Ureter (tissue), 1 donor: ENCODE data around the gene TBC1D16. TPM values are rescaled to one million over a fixed set of nuclear protein-coding genes. Genes with fewer than 3 reads are reported as not detected.
"Not testable (repeated sequence)": the region's sequence is repeated elsewhere in the genome, so short reads cannot be mapped to it uniquely, and the experiment has no call there.

Experiments used
- DNase-seq: peaks from one replicate; pipeline ENCODE4 v3.0.0-alpha.2; 2020; ENCODE audit warnings: low spot score
- total RNA-seq: library from RNA; stranded (reverse); gene quantifications from one replicate; pipeline ENCODE4 v1.2.4, GENCODE V29; 2023
- donor health status: DM: yes; HTN: yes; CAD: no.

The TBC1D16 gene
- total RNA-seq, 1 donor from 2014 or later = 37.0 TPM

- DNase-seq = no peak
These were observed 31.7 kb downstream of the TBC1D16 start for GRCh38 chr17:80003969-80004368.

DNA sequence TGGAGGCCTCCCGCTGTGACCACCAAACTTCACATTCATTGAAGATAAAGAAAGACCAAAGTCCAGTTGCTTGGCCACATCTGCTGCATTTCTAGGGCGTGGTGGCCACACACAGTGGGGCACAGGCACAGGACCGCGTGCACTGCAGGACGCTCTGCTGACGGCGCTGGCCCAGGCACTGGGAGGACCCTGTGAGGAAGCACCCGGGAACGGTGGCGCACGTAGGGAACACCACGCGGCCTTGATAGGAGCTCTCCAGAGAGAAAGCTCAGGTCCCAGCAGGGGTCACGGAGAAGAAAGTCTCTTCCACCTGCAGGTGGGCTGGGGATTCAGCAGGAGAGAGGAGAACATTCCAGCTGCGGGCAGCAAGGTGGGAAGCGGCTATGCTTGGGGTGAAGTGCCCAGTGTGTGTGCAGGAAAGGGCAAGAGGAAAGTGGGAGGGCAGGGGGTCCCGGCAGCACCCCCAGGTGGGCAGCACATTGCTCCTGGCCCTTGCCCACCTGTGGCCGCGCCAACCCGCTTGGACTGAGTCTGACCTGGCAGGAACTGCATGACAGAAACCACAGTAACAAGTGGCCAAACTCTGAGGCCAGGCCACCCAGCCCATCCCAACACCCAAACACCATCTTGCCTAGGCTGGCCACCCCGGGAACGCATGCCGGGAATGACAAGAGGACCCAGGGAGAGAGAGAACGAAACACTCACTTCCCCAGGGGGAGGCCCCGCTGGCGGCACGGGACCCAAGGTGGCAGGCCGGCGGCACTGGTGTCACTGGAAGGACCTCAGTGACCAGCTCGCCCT is 32.8 kb downstream of the TBC1D16 start:
- DNase-seq = no peak

- no peak for DNase-seq
These were observed 33.5 kb downstream of the TBC1D16 start for GRCh38 chr17:80002070-80002641.

DNA sequence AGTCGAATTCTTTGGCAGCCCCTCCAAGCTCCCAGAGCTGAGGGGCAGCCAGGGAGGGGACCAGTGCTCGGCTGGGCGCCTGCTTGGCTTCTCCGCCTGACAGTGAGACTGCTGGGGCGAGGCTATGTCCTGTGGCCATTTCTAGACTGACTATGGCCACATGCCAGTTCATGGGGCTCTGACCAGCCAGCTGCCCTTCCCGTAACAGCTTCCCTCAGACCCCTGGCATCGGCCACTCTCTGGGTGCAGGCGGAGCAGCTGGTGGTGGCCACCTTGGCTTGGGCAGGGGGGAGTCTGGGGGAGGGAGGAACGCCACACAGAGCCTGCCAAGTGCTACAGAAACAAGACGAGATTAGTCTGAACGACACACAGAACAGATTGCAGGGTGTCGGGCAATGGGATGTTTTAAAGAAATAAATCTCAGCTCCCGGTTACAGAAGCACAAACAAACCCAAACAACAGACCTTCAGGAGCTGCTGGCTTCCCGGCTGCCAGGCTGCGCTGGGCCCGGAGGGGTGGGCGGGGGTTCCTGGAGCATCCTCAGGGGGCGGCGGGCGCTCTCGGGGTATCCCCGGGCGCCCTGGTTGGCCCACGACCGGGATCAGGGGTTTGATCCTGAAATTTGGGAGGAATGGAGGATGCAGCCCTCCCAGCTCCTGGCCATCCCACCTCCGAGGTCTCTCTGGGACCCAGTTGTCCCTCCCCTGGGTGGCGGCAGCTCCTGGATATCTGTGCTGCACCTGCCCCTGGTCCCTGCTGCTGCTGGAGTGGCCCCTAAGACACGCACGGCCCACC is 34.5 kb downstream of the TBC1D16 start:
- DNase-seq = no peak

GRCh38 chr17:80000136-80000535 is 35.5 kb downstream of the TBC1D16 start:
- no peak for DNase-seq

DNA sequence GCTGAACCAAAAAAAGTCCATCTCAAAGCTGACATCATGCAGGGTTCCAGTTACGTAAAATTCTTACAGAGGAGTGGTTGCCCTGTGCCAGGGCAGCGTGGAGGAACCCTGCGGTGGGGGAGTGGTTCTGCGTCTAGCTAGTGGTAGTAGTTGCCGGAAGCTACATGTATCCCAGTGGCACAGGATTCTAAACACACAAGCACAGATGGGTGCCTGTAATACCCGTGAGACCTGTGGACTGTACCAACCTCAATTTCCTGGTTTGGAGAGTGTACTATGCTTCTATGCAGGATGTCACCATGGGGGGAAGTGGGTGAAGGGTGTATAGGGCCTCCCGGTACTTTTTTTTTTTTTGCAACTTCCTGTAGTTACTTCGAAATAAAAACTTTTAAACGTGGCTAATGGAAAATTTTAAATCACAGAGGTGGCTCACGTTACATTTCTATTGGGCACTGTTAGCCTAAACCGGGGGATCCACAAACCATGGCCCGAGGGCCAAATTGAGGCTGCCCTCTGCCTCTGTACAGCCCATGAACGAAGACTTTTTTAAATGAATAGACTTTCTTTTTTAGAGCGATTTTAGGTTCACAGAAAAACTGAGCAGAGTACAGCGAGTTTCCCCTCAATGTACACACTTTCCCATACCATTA is 38.5 kb downstream of the TBC1D16 start:
- no peak for DNase-seq

- DNase-seq = no peak
These were observed 39.4 kb downstream of the TBC1D16 start for GRCh38 chr17:79996291-79996690.

DNA sequence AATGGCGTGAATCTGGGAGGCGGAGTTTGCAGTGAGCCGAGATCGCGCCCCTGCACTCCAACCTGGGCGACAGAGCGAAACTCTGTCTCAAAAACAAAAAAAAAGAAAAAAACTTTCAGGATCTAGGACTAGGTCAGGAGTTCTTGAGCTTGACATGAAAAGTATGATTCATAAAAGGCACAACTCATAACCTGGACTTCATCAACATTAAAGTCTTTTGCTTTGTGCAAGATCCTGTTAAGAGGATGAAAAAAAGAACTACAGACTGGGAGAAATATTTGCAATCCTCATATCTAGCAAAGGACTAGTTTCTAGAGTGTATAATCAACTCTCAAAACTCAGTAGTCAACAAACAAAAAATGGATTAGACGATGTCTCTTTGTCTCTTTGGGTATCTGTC is 40.0 kb downstream of the TBC1D16 start:
- DNase-seq = no peak

DNA sequence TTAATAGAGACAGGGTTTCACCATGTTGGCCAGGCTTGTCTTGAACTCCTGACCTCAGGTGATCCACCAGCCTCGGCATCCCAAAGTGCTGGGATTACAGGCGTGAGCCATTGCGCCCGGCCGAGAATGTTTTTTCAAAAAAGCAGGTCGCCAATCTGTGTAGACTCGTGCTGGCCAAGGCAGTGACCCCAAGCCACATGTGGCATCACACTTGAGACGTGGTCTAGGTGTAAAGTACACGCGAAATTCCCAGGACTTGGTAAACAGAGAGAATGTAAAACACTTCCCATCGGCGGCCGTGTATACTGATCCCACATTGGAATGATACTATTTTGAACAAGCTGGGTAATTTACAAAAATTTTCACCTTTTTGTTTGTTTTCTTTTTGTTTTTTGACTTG is 41.1 kb downstream of the TBC1D16 start:
- DNase-seq = no peak

DNA sequence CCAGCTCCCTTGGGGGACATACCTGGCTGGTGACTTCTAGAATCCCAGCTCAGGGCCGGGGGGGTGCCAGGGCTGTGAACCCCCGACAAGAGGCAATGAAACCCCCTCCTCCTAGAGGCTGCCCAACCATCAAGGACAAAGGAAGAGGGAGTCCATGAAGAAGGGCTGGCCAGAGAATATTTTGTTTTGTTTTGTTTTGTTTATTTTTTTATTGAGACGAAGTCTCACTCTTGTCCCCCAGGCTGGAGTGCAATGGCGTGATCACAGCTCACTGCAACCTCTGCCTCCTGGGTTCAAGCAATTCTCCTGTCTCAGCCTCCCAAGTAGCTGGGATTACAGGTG is 41.5 kb downstream of the TBC1D16 start:
- DNase-seq = not testable (repeated sequence)

- peak; percentile 77 for DNase-seq
These were observed 42.1 kb downstream of the TBC1D16 start for GRCh38 chr17:79993390-79994227.

DNA sequence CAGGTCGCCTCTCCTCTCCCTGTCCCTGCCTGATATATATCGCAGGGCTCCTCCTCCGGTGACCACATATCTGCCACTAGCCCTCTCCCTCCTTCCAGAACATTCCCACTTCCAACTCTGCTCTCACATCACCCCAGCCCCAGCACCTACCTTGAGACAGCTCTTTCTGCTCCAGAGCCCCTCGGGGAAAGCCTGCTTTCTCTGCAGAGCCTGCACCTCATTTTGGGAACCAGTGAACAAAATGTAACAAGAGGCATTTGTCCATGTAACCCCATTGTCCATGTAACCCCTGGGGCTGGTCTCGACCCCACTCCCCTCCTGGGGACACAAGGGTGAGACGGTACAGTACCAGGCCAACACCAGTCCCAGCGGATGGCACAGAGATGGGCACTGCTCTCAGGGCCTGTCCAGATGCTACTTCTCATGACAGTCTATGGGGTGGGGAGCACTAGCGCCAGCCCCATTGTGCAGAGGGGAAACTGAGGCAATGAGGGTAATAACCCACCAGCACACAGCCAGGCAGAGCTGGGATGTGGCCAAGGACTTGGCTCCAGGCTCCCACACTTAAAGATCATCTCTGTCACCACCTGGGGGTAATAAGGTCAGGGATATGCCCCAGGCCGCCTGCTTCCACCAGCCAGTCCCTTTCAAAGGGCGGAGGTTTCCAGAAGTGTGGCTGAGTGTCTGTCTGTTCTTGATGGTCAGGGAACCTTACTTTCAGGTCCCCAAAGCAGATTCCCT is 42.9 kb downstream of the TBC1D16 start:
- DNase-seq = peak; percentile 44

DNA sequence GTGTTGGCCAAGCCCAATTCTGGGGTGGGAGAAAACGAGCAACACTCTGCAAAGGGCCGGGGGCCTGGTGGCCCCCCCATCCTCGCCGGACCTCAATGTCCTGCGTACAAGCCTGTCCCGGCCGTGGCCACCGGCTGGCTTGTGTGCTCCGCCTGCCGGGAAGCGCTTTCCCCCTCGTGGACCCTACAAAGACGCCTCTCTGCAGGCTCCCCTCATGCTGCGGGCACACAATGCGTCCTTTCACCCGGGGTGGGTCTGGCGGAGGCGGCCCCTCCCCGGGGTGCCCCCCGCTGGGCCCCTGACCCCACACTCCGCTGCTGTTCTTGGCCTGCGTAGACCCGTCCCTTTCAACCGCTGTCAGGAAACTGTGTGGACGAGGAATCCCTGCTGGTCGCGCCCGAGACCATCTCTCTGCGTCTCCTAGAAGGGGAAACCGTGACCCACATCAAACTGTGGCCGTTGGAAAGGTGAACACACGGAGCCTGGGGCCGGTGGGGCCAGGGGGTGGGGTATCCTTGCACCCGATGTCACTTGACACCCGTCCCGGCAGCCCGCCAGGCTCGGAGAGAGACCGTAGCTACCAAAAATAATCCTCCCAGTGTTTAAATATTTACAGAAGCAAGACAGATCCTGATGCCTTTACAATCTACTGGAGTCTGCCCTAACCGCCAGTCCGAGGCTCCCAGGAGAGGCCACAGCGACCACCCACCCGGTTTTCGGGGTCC is 43.6 kb downstream of the TBC1D16 start:
- DNase-seq = peak; percentile 59

DNA sequence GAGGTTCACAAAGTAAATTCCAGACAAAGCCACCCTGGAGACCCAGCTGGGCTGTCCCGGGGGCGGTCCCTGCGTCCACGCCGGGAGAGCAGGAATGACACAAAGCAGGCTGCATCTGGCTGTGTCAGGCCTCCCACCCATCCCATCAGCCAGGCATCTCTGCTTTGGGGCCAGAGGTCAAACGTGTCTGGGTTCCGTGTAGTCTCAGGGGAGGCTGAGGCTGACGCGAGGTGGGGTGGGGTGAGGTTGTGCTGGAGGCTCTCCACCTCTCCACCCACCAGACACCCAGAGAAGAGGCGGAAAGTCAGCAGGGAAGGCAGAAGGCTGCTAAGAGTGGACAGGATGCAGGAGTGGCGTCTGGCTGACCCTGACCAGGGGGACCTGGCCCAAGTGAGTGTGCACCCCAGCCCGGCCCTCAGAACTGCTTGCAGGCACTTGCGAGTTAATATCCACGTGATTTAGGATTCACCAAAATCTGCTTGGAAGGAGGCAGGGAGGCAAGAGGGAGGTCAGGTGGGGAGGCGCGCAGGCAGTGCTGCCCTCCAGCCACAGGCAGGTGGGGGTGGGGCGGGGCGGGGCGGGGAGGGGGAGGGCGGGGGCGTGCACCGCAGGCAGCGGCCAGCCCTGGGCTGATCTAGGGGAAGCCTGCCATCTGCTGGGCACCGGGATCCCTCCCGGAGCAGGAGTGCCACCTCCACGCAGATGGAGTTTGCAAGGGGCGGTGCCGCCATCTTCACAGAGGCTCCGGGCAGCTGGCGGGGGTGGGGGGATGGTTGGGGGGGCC is 44.3 kb downstream of the TBC1D16 start:
- peak; percentile 87 for DNase-seq

GRCh38 chr17:79990704-79991103 is 45.0 kb downstream of the TBC1D16 start:
- no peak for DNase-seq

GRCh38 chr17:79990051-79990592 is 45.5 kb downstream of the TBC1D16 start:
- DNase-seq = no peak

DNA sequence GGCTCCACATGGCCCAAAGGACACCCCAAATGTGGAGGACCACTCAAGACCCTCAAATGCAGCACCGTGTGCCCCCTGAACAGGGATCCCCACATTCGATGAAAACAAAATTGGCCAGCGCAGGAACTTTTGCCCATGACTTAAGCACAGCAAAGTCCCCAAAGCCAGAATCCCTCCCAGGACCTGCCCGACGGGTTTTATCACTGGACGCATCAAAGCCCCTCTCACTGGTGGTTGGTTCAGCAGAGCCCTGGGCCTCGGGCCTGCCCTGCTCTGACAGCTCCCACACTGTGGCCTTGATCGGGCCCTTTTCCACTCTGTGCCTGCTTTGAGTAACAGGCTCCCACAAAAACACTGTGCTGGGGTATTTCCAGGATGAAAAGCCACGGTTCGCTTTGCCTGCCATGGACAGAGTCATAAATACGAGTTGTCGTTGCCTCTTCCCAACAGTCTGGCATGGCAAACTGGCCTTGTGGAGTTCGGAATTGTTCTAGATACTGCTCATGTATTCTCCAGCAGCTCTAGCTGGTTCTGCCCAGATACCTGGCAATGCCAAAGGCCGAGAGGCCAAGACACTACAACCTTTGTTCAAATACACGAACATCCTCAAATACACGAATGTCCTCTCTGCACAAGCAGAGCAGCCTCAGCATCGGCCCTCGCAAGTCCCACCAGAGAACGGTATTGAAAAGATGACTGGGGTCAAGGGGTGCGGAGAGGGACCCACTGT is 46.4 kb downstream of the TBC1D16 start:
- no peak for DNase-seq
